GM10248 (cell line): ENCODE measurements around the gene DHX38.
A peak's percentile ranks its signal among the peaks of the same experiment; 100 is the strongest.
"Not testable (repeated sequence)": the region's sequence is repeated elsewhere in the genome, so short reads cannot be mapped to it uniquely, and the experiment has no call there.

Experiments
- CTCF ChIA-PET: fragments of 300-600 bp; sonication (Branson Sonifier 250); formaldehyde crosslinking; extraction: SDS; loops from one replicate; lab custom pipeline; 2021; ENCODE audit warnings: antibody characterized with exemption; lab: Yijun Ruan, JAX
- POLR2A ChIA-PET: fragments of 350-650 bp; sonication (Branson Sonifier 250); formaldehyde crosslinking; extraction: SDS; loops from one replicate; lab custom pipeline; 2020; ENCODE audit warnings: antibody characterized with exemption; lab: Yijun Ruan, JAX
- DNase-seq: peaks from one replicate; pipeline ENCODE4 v3.0.0; 2012; ENCODE audit errors: extremely low spot score
- TF ChIP-seq, protein P1 (sequence below): IDR thresholded peaks from 2 replicates; pipeline ENCODE4 v1.5.1; 2012; ENCODE audit warnings: mild to moderate bottlenecking, low read depth; ENCODE audit errors: extremely low read depth, missing control alignments, control extremely low read depth

The DHX38 gene

GRCh38 chr16:72055911-72056310, 37.7 kb upstream of the DHX38 start:
- TF ChIP-seq, protein P1, sequence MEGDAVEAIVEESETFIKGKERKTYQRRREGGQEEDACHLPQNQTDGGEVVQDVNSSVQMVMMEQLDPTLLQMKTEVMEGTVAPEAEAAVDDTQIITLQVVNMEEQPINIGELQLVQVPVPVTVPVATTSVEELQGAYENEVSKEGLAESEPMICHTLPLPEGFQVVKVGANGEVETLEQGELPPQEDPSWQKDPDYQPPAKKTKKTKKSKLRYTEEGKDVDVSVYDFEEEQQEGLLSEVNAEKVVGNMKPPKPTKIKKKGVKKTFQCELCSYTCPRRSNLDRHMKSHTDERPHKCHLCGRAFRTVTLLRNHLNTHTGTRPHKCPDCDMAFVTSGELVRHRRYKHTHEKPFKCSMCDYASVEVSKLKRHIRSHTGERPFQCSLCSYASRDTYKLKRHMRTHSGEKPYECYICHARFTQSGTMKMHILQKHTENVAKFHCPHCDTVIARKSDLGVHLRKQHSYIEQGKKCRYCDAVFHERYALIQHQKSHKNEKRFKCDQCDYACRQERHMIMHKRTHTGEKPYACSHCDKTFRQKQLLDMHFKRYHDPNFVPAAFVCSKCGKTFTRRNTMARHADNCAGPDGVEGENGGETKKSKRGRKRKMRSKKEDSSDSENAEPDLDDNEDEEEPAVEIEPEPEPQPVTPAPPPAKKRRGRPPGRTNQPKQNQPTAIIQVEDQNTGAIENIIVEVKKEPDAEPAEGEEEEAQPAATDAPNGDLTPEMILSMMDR: no peak
- CTCF ChIA-PET: no interaction called here
- POLR2A ChIA-PET: no interaction called here
- no peak for DNase-seq

GRCh38 chr16:72057313-72057712, 36.3 kb upstream of the DHX38 start:
- DNase-seq, CTCF ChIA-PET, POLR2A ChIA-PET: not testable (repeated sequence)

- CTCF ChIA-PET, POLR2A ChIA-PET, DNase-seq: not testable (repeated sequence)
Observed at GRCh38 chr16:72059060-72059459, 34.6 kb upstream of the DHX38 start.

- POLR2A ChIA-PET: no interaction called here
- CTCF ChIA-PET: no interaction called here
- DNase-seq: no peak
- TF ChIP-seq, protein P1: no peak
Observed at GRCh38 chr16:72060405-72060804, 33.2 kb upstream of the DHX38 start.

DNA sequence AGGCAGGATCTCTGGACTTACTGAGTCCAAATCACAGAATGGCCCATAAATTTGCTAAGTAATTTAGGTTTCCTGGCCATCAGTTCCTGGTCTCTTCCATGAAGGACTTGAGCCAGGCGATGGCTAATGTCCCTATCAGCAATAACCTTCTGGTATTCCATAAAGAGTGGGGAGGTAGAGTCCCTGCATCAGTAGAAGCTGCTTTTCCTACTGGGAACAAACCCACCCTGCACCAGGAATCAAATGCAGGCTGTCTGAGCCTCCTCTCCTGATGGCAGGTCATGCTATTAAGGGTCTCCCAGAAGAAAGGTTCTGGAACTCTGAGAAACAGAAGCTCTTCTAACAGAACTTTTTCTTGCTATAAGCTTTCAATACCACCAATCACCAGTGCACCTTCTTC, 32.1 kb upstream of the DHX38 start:
- DNase-seq: no peak
- ChIA-PET POLR2A (no interaction called here), CTCF (interaction anchor here (0.9 kb wide), 1 partner anchor 11 kb away, joined by 3 read pairs; no protein-coding TSS in a partner anchor)
- TF ChIP-seq, protein P1: no peak

DNA sequence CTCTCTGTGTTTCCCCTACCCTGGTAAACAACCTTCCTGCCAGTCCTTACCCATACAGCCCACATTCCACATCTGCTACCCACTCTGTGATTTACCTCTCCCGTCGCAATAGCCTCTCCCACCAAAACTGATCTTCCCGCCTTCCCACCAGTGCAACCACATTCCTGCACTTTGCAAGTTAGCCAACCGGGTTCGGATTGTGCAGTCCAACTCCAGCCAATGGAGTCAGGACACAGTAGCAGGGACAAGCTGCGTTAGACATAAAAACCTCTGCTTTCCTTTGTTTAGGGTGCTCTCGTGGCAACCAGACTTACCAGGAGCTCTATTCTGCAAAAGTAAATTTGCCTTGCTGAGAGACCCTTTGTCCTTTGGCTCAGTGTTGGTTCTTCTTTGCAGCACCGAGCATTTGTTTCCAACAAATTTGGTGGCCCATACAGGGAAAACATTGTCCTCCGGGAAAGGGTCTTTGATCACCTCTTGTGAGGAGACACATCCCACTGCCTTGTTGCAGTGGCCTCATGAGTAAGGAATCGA, 29.2 kb upstream of the DHX38 start:
- CTCF ChIA-PET: no interaction called here
- TF ChIP-seq, protein P1: no peak
- POLR2A ChIA-PET: no interaction called here
- no peak for DNase-seq

DNA sequence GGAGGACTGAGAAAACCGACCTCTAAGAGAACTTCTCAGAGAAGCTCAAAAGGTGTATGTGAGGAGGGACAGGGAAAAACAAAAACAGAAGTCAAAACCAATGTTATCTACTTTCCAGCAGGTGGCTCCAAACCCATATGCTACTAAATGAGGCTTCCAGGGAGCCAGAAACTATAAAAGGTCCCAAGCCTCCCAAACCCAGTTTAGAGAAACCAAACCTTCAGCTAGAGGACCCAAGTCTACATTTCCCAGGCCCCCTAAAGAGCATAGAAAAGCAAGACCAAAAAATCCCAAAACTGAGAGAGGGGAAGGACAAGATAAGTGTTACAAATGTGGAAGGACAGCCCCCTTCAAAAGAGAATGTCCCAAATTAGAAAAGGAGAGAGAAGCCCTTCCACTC, 26.9 kb upstream of the DHX38 start:
- peak; percentile 29 for DNase-seq
- POLR2A ChIA-PET: no interaction called here
- CTCF ChIA-PET: interaction anchor here (1.0 to 3.2 kb wide), 12 partner anchors 11 to 53 kb away, joined by 4 to 15 read pairs (median 4); no protein-coding TSS in a partner anchor
- TF ChIP-seq, protein P1: peak; percentile 64

- POLR2A ChIA-PET: no interaction called here
- CTCF ChIA-PET: interaction anchor here (1.0 to 3.2 kb wide), 3 partner anchors 26 to 108 kb away, joined by 4 to 9 read pairs (median 4); no protein-coding TSS in a partner anchor
- DNase-seq: no peak
- TF ChIP-seq, protein P1: no peak
Observed at GRCh38 chr16:72068930-72069329, 24.7 kb upstream of the DHX38 start.
